ENCODE results near the gene TSPAN10.

TSPAN10 gene

DNA sequence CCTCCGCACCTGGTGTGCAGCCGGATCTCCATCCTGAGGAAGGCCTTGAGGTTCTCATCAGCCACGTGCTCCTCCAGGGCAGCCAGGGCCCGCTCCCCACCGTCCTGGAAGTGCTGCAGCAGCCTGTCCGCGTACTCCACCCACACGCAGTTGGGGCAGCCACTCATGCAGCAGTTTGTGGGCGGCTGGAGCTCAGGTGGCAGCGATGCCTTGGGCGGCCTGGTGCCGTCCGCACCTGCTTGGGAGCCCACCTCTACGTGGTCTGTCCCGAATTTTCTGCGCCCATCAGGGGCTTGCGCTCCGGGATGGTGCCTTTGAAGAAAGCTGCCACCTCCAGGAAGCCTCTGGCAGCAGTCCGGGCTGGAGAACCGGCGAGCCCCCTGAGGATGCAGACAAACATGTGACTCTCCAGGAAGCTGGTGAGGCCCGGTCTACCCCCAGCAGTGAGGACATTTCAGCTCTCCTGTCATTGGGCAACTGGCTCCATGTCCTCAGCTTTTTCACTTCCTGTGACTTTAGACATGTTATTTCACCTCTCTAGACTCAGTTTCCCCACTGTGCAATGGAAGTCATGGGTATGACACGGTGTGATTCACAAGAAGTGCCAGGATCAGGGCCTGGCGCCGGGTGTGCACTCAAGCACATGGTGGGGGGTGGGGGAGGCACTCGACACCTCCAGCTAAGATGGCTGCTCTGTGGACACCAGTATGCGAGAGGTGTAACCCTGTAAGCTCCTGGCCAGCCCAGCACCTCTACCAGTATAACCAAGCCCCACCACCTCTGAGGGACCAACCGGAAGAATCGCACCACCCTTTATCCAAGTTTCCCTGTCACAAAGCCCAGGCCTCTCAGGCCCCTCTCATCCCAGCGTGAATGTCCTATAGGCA, 28.5 kb downstream of the TSPAN10 start:
- DNase-seq: peak; percentile 69

DNA sequence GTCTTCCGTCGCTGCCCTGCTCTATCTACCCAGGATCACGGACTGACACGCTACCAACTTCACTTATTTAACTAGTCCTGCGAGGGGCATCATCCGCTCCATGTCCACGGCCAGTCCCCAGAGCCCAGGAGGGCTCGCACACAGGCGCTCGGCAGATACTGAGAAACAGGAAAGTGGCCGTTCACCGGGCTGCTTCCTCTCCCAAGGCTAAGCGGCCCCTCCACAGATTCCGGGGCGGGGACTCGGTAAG, 29.0 kb downstream of the TSPAN10 start:
- DNase-seq: peak; percentile 75

DNA sequence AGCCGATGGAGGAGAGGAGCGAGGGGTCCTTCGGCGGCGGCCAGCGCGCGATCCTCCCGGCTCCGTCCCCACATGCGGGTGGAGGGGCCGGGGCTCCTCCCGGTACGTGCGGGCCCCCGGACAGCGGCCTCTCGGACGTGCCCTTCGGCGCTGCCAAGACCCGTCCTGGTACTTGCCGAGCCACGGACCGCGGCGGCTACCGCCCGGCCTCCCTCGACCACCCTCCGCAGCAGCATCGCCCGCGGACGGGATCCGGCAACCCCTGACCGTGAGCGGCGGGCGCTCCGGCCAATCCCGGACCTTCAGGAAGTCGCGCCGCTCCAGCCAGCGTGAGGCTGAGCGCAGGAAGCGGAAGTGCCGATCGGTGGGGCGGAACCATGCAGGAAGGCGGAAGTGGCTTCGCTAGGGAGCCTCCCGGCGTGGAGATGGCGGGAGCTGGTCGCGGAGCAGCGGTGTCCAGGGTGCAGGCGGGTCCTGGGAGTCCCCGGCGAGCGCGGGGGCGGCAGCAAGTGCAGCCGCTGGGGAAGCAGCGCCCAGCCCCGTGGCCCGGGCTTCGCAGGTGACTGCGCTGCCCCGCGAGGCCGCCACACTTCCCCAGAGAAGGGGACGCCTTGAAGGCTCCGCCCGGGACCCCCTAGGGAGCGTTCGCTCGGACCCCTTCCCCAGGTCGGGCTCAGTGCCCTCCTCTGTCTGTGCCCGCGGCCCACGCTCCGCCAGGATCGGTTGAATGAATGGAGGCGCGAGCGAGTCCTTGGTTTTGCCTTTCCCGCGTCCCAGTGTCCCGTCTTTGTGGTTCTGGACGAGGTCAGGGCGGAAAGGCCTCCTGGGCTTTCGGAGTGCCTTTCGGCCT, 29.6 kb downstream of the TSPAN10 start, which contains the start of the genes CCDC137 and OXLD1:
Gene CCDC137, plus strand, starts transcription at position 396 of the 850 bp plus-strand sequence. Its CDS starts 30 bp downstream, at position 426.
Gene OXLD1, minus strand, starts transcription at position 264 of the 850 bp plus-strand sequence. Its CDS starts 28 bp downstream, at position 236.
- DNase-seq: peak; percentile 99

DNA sequence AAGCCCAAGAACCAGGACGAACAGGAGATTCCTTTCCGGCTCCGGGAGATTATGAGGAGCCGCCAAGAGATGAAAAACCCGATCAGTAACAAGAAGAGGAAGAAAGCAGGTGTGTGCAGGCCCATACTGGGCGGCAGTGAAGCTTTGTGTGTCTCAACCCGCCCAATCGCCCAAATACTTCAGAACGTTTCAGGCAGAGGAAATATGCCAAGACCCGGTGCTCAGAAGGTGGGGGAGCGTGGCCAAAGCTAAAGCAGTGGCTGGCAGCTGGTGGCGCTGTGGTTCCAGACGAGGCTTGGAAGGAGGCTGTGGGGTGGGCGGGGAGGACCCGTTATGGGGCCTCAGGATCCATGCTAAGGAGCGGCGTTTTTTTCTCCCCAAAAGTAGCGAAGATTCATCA, 30.8 kb downstream of the TSPAN10 start:
- DNase-seq: no peak

DNA sequence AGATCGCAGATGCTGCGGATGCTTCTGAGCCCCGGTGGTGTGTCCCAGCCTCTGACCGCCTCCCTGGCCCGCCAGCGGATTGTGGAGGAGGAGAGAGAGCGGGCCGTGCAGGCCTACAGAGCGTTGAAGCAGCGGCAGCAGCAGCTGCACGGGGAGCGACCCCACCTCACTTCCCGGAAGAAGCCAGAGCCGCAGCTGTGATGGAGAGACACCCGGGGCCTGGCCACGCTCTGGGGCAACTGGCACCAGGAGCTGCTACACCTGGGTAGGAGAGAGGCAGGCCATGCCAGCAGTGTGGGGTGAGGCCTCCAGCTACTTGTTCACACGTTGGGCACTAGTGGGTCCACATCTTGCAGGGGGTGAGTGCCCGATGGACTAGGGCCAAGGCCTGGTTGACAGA, 35.5 kb downstream of the TSPAN10 start:
- no peak for DNase-seq

DNA sequence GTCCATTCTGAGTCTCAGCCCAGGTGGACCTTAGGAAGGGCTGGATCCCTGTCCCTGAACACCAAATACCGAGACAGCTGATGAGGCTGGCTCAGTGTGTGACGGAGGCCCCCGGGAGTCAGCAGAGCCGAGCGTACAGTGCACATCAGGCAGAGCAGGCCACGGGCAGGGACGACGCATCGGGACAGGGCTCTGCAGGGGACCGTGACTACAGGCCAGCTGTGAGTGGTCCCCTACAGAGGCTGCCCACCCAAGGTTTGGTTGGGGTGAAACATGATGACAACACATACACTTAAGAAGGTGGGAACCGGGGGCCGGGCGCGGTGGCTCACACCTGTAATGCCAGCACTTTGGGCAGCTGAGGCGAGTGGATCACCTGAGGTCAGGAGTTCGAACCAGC, 36.0 kb downstream of the TSPAN10 start:
- DNase-seq: no peak

DNA sequence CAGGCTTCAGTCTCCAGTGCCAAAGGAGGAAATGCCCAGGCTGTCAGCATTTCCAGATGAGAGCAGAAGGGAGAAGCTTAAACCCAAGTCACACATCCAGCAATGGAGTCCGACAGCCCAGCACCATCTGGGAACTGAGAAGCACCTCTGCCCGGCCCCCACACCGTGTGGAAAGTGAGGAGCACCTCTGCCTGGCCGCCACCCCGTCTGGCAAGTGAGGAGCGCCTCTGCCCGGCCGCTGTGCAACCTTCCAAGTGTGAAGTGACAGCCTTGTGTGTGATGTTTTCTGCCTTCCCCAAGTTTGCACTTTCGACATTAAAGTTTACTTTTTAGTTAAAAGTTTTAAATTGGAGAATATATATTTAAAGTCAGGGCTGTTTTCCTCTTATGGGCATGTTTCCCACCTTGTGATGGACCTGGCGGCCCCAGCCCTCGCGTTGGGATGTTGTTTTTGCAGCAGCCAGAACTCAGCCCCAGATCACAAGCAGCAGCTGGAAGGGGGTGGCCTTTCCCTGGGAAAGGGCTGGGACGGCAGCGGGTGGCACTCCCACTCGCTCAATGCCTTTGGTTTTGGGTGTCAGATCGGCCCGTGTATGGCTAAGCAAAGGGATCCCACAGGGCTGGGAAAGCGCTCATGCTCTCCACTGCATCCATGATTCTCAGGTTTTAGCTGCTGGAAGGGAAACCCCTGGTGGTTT, 36.7 kb downstream of the TSPAN10 start:
- DNase-seq: no peak

DNA sequence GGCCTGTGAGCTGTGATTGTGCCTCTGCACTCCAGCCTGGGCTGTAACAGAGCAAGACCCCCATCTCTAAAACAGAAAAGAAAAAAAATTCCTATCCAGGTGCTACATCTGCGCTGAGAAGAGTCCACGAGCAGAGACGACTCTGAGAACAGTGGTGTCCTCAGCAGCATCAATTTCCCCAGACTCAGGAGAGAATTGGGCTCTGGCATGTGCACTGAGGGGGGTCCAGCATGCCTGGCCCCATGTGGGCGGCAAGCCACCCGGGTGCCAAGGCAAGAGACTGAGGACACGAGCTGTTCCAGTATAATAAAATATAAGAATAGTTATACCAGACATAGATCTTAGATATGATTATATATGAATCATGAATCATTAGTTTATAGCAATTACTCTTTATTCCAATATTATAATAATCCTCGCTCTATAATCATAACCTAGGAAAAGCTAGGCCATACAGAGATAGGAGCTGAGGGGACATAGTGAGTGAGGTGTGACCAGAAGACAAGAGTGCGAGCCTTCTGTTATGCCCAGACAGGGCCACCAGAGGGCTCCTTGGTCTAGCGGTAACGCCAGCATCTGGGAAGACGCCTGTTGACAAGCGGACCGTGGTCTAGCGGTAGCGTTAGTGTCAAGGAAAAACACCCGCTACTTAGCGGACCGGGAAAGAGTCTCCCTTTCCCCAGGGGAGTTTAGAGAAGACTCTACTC, 38.7 kb downstream of the TSPAN10 start:
- DNase-seq: peak; percentile 66

DNA sequence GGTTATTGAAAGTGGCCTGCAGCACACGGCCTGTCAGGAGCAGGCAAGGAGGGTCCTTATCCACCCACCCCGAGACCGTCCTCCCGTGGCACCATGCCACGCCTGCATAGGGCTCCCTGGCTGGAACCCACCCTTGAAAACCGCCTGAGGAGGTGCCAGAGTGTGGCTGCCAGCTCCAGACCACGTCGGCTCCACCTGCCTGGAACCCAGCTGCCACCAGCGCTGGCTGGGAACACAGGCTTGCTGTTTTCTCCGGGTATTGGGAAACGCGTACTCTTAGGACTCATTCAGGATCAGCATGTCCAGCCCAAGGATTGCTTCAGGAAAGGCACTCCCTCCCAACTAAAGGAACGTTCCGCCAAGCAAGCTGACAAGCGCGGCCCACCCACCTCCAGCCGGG, 39.9 kb downstream of the TSPAN10 start:
- peak; percentile 40 for DNase-seq

DNA sequence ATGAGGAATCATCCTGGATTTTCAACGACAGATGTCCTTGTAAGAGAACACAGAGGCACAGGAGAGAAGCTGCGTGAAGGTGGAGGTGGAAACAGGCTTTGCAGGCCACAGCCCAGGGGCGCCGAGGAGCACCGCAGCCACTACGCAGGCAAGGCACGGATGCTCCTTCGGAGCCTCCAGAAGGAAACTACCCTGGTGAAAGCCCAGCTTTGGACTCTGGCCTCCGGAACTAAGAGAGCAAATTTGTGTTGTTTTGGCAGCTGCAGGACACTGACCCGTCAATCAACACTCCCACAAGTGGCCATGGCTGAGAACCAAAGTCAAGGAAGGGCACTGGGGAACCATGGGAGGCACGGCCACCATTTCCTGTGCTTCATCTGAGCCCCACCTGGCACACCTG, 43.2 kb downstream of the TSPAN10 start:
- peak; percentile 67 for DNase-seq

DNA sequence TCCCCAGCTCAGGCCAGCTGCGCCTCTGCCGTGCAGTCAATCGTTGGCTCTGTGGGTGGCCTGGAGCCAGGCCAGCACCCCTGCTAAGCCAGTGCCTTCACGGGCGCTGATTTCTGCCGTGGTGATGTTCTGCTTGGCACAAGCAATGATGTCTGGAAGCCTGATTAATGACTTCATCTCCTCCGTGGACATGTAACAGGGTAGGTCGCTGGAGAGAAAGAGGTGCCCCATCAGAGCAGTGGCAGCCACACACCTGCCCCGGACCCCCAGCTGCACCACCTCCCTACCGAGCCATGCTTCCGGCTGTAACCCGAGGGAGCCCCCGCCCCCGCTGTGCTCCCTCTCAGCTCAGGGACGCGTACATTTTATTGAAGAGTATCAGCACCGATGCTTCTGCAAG, 44.7 kb downstream of the TSPAN10 start:
- DNase-seq: no peak

DNA sequence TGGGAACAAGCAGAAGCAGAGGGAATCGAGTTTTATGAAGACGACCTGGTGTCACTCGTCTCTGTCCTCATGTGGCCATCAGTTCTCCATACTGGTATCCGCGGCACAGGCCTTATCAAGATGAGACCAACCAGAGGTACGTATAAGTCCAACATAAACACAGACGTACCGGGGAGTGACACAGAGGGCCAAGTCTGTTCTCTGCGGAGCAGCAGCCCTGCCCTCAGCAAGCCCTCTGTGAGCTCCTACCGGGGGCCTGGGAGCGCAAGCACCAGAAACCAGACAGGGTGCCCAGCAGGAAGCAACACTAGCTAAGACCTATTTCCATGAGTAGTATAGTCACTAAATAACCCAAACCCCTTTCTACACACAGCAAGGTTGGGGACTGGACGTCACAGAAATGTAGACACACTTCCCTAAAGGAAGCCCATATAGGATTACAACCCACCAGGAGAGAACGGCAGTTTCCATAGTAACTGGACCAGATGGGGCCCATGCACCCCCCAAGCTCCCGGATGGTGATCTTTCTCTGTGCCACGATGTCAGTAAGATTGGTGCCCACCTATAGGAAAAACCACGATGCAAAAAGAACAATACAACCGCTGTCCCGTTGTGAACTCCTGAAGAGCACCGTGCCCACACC, 45.7 kb downstream of the TSPAN10 start:
- peak; percentile 54 for DNase-seq

DNA sequence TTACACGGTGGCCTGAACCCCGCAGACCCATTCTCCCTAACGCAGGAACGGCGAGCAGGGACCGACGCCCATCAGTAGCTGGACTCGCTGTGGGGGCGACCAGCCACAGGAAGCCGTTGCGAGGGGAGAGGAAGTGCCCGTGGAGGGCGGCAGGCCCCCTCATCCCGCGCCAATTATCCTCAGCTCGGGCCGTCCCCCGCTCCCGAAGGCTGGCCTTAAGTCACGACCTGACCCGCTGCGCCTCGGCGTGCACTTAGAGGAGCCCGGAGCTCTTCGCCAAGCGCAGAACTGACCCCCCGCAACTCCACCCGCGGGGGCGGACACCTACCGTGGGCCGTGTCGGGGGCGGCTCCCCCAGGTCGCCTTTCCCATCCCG, 46.2 kb downstream of the TSPAN10 start:
- DNase-seq: no peak

DNA sequence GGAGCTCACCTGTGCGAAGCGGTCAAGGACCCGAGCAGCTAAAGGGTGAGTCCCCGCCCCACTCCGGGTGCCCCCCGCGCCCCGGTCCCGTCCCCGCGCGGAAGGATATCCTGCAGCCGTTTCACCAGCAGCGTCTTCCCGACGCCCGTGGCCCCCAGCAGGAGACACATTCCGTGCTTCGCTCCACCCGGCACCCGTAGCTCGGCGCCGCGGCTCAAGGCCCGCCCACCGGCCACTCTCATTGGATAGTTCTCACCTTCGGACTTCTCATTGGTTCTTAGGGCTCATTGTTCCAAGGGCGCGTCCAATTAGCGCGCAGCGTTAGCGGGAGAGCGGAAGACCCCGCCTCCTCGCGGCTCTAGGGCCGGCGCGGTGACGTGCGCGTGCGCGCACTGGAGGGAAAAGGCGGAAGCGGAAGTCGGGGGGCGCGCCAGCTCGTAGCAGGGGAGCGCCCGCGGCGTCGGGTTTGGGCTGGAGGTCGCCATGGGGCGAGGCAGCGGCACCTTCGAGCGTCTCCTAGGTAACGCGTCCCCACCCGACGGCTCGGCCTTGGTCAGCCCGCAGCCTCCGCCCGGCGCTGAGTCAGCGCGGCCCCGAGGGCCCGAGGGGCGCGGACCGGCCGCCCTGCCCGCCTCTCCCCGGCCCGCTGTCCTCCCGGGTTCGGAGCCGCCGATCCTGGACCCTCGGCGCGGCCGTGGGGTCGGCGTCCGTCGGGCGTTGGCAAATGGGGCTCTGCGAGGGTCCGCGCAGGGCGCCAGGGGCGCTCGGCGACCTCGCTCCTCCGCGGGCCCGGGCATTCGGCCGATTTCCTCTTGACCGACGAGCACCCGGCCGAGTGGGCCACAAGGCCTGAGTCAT, 46.8 kb downstream of the TSPAN10 start, which contains the start of the genes ARL16 and HGS:
Gene ARL16, minus strand, starts transcription at position 214 of the 858 bp plus-strand sequence. Its CDS starts 44 bp downstream, at position 170.
Gene HGS, plus strand, starts transcription at position 428 of the 858 bp plus-strand sequence. Its CDS starts 56 bp downstream, at position 484.
- peak; percentile 100 for DNase-seq

DNA sequence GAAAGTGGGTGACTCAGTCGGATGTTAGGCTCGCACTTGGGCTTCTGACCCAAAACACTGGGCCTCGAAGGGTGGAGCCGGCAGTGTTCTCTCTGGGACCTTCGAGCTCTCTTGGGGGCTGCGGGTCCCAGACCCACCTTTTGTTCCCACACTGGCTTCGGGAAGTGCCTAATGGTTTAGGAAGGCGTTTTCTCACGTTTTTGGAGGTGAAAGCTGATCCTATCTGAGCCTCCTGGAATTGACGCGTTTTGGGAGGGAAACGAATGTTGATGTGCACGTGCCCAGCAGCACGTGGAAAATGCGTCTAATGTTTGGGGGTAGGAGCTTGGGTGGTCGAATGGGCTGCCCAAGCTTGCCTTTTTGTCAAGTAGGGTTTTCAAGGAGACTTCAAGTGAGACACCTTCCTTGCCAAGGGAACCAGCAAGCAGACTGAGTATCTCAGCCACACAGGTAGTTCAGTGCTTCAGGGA, 47.5 kb downstream of the TSPAN10 start:
- no peak for DNase-seq

DNA sequence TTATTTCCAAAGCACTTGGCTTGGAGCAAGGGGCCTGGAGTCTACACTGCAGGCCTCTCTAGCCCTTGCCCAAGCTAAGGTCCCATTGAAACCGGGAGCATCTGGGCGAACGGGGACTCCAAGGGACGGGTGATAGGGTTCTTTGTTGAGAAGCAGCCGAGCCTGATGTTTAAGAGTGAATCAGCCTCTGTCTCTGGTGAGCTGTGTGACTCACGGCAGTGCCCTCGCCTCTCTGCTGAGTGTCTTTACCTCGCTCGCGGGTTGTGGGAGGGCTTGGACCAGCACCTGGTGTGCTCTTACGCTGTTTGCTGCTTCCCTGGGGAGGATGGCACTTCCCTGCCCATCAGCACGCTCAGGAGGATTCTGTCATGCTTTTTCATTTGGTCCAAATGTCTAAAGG, 48.1 kb downstream of the TSPAN10 start:
- DNase-seq: peak; percentile 81

DNA sequence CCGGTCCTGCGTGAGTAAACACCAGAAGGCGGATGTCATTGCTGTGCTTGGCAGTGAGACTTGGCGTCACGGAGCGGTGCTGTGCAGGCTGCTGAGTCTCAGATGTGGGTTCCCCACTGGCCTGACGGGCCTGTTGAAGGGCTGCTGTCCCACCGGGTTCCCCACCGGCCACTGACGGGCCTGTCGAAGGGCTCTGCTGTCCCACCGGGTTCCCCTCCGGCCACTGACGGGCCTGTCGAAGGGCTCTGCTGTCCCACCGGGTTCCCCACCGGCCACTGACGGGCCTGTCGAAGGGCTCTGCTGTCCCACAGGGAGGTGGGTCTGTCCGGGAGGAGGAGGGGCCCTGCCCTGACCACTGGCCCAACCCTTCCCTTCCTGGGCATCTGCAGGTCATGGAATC, 49.6 kb downstream of the TSPAN10 start:
- DNase-seq: no peak

DNA sequence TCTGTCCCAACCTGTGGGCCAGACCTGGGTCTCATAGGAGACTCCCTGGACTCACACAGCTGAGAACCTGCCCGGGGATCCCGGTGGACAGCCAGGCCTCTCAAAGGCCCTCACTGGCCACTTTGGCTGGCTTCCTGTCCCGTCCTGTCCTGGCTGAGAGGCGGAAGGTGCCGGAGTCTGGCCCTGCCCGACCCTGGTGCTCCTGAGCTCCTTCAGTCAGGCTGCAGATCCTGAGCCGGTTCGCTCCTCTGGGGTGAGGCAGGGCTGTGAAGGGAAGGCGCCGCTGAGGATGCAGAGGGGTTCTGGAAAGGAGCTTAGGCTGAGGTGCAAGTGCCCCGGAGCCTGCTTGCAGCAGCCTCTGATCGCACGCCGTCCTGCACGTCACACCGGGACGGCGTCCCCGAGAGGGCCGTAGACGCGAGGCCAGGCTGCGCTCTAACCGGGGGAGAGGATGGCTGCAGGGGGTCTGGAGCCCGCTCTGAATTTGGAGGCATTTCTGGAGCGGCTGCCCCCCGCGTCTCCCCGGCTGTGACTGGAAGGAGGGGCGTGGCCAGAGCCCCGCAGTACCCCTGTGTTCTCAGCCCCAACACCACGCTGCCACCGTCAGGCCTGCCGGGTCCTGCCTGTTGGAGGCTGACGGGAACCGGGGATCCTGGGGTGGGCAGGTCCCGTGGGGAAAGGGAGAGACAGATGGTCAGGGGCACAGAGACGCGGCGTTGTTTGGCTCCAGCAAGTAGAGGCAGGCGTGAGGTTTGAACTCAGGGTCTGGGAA, 51.0 kb downstream of the TSPAN10 start:
- DNase-seq: no peak

DNA sequence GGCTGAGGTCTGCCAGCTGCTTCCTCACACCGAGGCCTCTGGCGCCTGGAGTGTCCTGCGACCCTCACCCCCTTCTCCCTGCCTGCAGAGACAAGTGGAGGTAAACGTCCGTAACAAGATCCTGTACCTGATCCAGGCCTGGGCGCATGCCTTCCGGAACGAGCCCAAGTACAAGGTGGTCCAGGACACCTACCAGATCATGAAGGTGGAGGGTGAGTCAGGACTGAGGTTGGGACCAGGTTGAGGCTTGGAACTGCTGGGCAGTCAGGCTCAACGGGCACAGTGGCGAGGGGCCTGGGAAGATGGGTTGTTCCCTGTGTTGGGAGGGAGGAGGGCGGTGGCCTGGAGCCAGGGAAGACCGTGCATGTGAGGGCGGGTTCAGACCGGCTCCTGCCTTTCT, 51.6 kb downstream of the TSPAN10 start:
- DNase-seq: no peak

DNA sequence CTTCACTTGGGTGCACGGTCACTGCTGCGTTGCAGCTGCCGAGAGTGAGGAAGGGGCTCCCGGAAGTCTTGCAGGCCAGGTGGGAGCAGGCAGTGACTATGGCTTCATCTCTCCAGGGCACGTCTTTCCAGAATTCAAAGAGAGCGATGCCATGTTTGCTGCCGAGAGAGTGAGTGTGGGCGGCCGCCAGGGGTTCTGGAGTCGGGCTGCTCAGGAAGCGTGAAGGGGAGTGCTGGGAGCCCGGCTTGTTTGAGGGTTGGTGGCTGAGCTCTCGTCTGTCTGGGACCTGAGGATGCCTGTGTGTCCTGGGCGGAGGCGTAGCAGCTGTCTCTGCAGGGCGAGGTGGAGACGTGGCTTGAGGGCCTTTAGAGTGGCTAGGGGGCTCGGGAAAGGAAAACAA, 53.1 kb downstream of the TSPAN10 start:
- DNase-seq: no peak
